GM23248 (cell line): Measurements from ENCODE around the gene TLL2. TPM values are rescaled to one million over a fixed set of nuclear protein-coding genes. Genes with fewer than 3 reads are reported as not detected.

ENCODE experiments used
- DNase-seq: peaks from one replicate; pipeline ENCODE4 v3.0.0-alpha.2; 2015
- H2AFZ ChIP-seq: fragments of 200-600 bp; sonication (generic); 2 replicates; pipeline ENCODE4 v1.6.1; 2016; ENCODE audit warnings: antibody characterized with exemption
- H3F3A ChIP-seq: fragments of 200-600 bp; sonication (generic); 2 replicates; pipeline ENCODE4 v1.6.1; 2016; ENCODE audit warnings: mild to moderate bottlenecking, antibody characterized with exemption, mixed run types; ENCODE audit not compliant: insufficient read depth
- H3K27ac ChIP-seq: fragments of 200-600 bp; sonication (generic); 2 replicates; pipeline ENCODE4 v1.5.1; 2016; ENCODE audit warnings: mild to moderate bottlenecking
- H3K27me3 ChIP-seq: fragments of 200-600 bp; sonication (generic); replicated peaks from 2 replicates; pipeline ENCODE4 v1.6.1; 2016; ENCODE audit warnings: mild to moderate bottlenecking; ENCODE audit not compliant: insufficient read depth
- H3K36me3 ChIP-seq: fragments of 200-600 bp; sonication (generic); 2 replicates; pipeline ENCODE4 v1.6.1; 2016; ENCODE audit warnings: low read depth, mild to moderate bottlenecking
- H3K4me1 ChIP-seq: fragments of 200-600 bp; sonication (generic); 2 replicates; pipeline ENCODE4 v1.6.1; 2016; ENCODE audit warnings: mild to moderate bottlenecking; ENCODE audit not compliant: insufficient read depth
- H3K4me2 ChIP-seq: fragments of 200-600 bp; sonication (generic); one replicate; pipeline ENCODE4 v1.6.1; 2016; ENCODE audit warnings: mild to moderate bottlenecking; ENCODE audit not compliant: unreplicated experiment
- H3K4me3 ChIP-seq: fragments of 200-600 bp; sonication (generic); 2 replicates; pipeline ENCODE4 v1.5.1; 2016; ENCODE audit warnings: mild to moderate bottlenecking
- H3K79me2 ChIP-seq: fragments of 200-600 bp; sonication (generic); 2 replicates; pipeline ENCODE4 v1.6.1; 2016; ENCODE audit warnings: mild to moderate bottlenecking; ENCODE audit not compliant: insufficient read depth
- H3K9ac ChIP-seq: fragments of 200-600 bp; sonication (generic); 2 replicates; pipeline ENCODE4 v1.6.1; 2016; ENCODE audit warnings: mild to moderate bottlenecking
- H3K9me2 ChIP-seq: fragments of 200-600 bp; sonication (generic); 2 replicates; pipeline ENCODE4 v1.6.1; 2016; ENCODE audit warnings: mixed run types, mild to moderate bottlenecking, moderate library complexity; ENCODE audit not compliant: insufficient read depth
- H3K9me3 ChIP-seq: fragments of 200-600 bp; sonication (generic); one replicate; pipeline ENCODE4 v1.6.1; 2017; ENCODE audit warnings: low read depth
- H4K20me1 ChIP-seq: fragments of 200-600 bp; sonication (generic); 2 replicates; pipeline ENCODE4 v1.6.0; 2016; ENCODE audit not compliant: insufficient read depth
- EZH2 ChIP-seq: fragments of 200-600 bp; sonication (generic); IDR thresholded peaks from 2 replicates; pipeline ENCODE4 v1.6.1; 2018; ENCODE audit warnings: antibody characterized with exemption, mild to moderate bottlenecking; ENCODE audit not compliant: insufficient read depth, poor library complexity, severe bottlenecking
- EZH2phosphoT487 ChIP-seq: fragments of 200-600 bp; sonication (generic); IDR thresholded peaks from 2 replicates; pipeline ENCODE4 v1.6.1; 2018; ENCODE audit warnings: antibody characterized with exemption, moderate library complexity, mild to moderate bottlenecking, low read depth; ENCODE audit not compliant: insufficient read depth
- WGBS, 2 experiments: methylation state at CpG; one replicate each; pipeline ENCODE4 v1.1.6; 2015 to 2017; ENCODE audit warnings: low lambda C conversion rate in 2 of 2, low coverage in 1 of 2; ENCODE audit errors: missing lambda C conversion rate in 2 of 2; 5-methylcytosine and 5-hydroxymethylcytosine counted together
- in situ Hi-C: fragments of 300-500 bp; cut with MboI; formaldehyde crosslinking; loops from 2 replicates; pipeline ENCODE4 v1.15.0; 2020
- polyA plus RNA-seq: library from polyadenylated mRNA; unstranded; fragments of >200 nt; fragmentation: Nextera tagmentation; extraction: Ambion mirVana; gene quantifications from 2 replicates; pipeline ENCODE4 v1.2.1, GENCODE V29; 2016
- total RNA-seq: library from RNA; depleted of rRNA; stranded (reverse); fragments of >200 nt; shearing (Covaris generic); gene quantifications from 2 replicates; pipeline ENCODE4 v1.2.3, GENCODE V29; 2014

The TLL2 gene
- total and polyA plus RNA-seq, 2 experiments from 2014 or later = 0.43 to 0.71 TPM

GRCh38 chr10:96524741-96525140 is 11.0 kb upstream of the TLL2 start:
- WGBS, 2 experiments = 55 to 68% methylated on average over 1 of the region's 1 CpG
- in situ Hi-C loops = no loop called here
- H2AFZ ChIP-seq = no peak overlapping the region
- no peaks in the 10 kb centered on the region for H3K27me3 ChIP-seq
- H3K27ac ChIP-seq = no peak overlapping the region
- H3K9me2 ChIP-seq = no peaks in the 10 kb centered on the region
- no peak overlapping the region for H3K4me2 ChIP-seq
- H3K9ac ChIP-seq = no peak overlapping the region
- peaks cover 58% of the 10 kb centered on the region for H3K79me2 ChIP-seq
- TF ChIP-seq EZH2 (no peak), EZH2phosphoT487 (no peak)
- 0 out of 2 replicates have a peak, but pooled peaks cover 3% of the 10 kb centered on the region for H4K20me1 ChIP-seq
- no peaks in the 10 kb centered on the region for H3K4me1 ChIP-seq
- peaks cover 62% of the 10 kb centered on the region for H3K36me3 ChIP-seq
- no peaks in the 10 kb centered on the region for H3K9me3 ChIP-seq
- no peak overlapping the region for H3K4me3 ChIP-seq
- 0 out of 2 replicates have a peak, but pooled peaks cover 7% of the 10 kb centered on the region for H3F3A ChIP-seq
- no peak for DNase-seq

- no peak overlapping the region for H3K9ac ChIP-seq
- peaks cover 42% of the 10 kb centered on the region for H3F3A ChIP-seq
- no peak overlapping the region for H3K27ac ChIP-seq
- H3K27me3 ChIP-seq = no peaks in the 10 kb centered on the region
- H3K36me3 ChIP-seq = peaks cover 42% of the 10 kb centered on the region
- H4K20me1 ChIP-seq = no peaks in the 10 kb centered on the region
- no peak overlapping the region for H3K4me3 ChIP-seq
- H2AFZ ChIP-seq = no peak overlapping the region
- peaks cover 11% of the 10 kb centered on the region; the same call in 1 of the 2 replicates for H3K4me1 ChIP-seq
- no peaks in the 10 kb centered on the region for H3K79me2 ChIP-seq
- no peak overlapping the region for H3K4me2 ChIP-seq
- WGBS, 2 experiments = 83 to 88% methylated on average over 1 of the region's 1 CpG
- no peaks in the 10 kb centered on the region for H3K9me2 ChIP-seq
- in situ Hi-C loops = loop anchor here (10.0 kb wide), 1 partner anchor 122 kb away; no protein-coding TSS in a partner anchor
- DNase-seq = no peak
- no peak for TF ChIP-seq EZH2
- no peak for TF ChIP-seq EZH2phosphoT487
- H3K9me3 ChIP-seq = no peaks in the 10 kb centered on the region
Observed at GRCh38 chr10:96517284-96517683, 3.6 kb upstream of the TLL2 start.

- TF ChIP-seq EZH2phosphoT487 (no peak), EZH2 (no peak)
- Histone ChIP-seq H3K9ac (no peak overlapping the region), H3K4me2 (no peak overlapping the region), H3F3A (peaks cover 42% of the 10 kb centered on the region), H3K4me1 (peaks cover 11% of the 10 kb centered on the region; the same call in 1 of the 2 replicates), H2AFZ (no peak overlapping the region), H3K36me3 (peaks cover 34% of the 10 kb centered on the region), H3K9me2 (no peaks in the 10 kb centered on the region), H4K20me1 (no peaks in the 10 kb centered on the region), H3K27me3 (no peaks in the 10 kb centered on the region), H3K9me3 (no peaks in the 10 kb centered on the region), H3K27ac (no peak overlapping the region), H3K4me3 (no peak overlapping the region), H3K79me2 (no peaks in the 10 kb centered on the region)
- in situ Hi-C loops = loop anchor here (10.0 kb wide), 1 partner anchor 122 kb away; no protein-coding TSS in a partner anchor
- DNase-seq = no peak
- 43 to 52% methylated on average over 2 of the region's 2 CpGs for WGBS, 2 experiments
Observed at GRCh38 chr10:96516337-96516736, 2.6 kb upstream of the TLL2 start.

GRCh38 chr10:96513305-96513697 is 425 bp downstream of the TLL2 start:
- peak overlapping the region; percentile 71 for H2AFZ ChIP-seq
- H3K9me3 ChIP-seq = no peaks in the 10 kb centered on the region
- peak overlapping the region; percentile 68 for H3K4me3 ChIP-seq
- peaks cover 40% of the 10 kb centered on the region for H3F3A ChIP-seq
- in situ Hi-C loops = loop anchor here (10.0 kb wide), 1 partner anchor 118 kb away; no protein-coding TSS in a partner anchor
- peak overlapping the region; percentile 90 for H3K4me2 ChIP-seq
- 1 to 3% methylated on average over 25 to 31 of the region's 31 CpGs for WGBS, 2 experiments
- no peaks in the 10 kb centered on the region for H4K20me1 ChIP-seq
- DNase-seq = no peak
- peaks cover 16% of the 10 kb centered on the region for H3K4me1 ChIP-seq
- 0 out of 2 replicates have a peak, but pooled peaks cover 11% of the 10 kb centered on the region for H3K36me3 ChIP-seq
- no peaks in the 10 kb centered on the region for H3K27me3 ChIP-seq
- TF ChIP-seq EZH2 (no peak), EZH2phosphoT487 (no peak)
- H3K9me2 ChIP-seq = no peaks in the 10 kb centered on the region
- no peak overlapping the region for H3K27ac ChIP-seq
- H3K9ac ChIP-seq = peak overlapping the region; percentile 13; the same call in 1 of the 2 replicates
- H3K79me2 ChIP-seq = no peaks in the 10 kb centered on the region
